Neuron (in vitro differentiated cells): ENCODE data around the gene FHIT.
"Not testable (repeated sequence)": the region's sequence is repeated elsewhere in the genome, so short reads cannot be mapped to it uniquely, and the experiment has no call there.

Source experiments
- H2AFZ ChIP-seq: one replicate; pipeline ENCODE4 v1.6.1; 2013; ENCODE audit warnings: low read depth, mild to moderate bottlenecking, inconsistent platforms, low read length, moderate library complexity
- H3K27me3 ChIP-seq: one replicate; pipeline ENCODE4 v1.6.1; 2013; ENCODE audit warnings: low read length; ENCODE audit not compliant: insufficient read depth
- H3K36me3 ChIP-seq: one replicate; pipeline ENCODE4 v1.6.1; 2013; ENCODE audit warnings: low read length; ENCODE audit not compliant: insufficient read depth
- H3K4me1 ChIP-seq: one replicate; pipeline ENCODE4 v1.6.1; 2013; ENCODE audit warnings: low read length; ENCODE audit not compliant: insufficient read depth
- H3K4me3 ChIP-seq: 2 replicates; pipeline ENCODE4 v1.5.1; 2013; ENCODE audit warnings: mild to moderate bottlenecking, low read length, moderate library complexity
- H3K9me3 ChIP-seq: one replicate; pipeline ENCODE4 v1.6.1; 2013; ENCODE audit warnings: low read length

The FHIT gene

GRCh38 chr3:60888952-60889351 lies 362.3 kb downstream of the FHIT start:
- H3K9me3 ChIP-seq, H2AFZ ChIP-seq, H3K4me3 ChIP-seq, H3K36me3 ChIP-seq, H3K27me3 ChIP-seq, H3K4me1 ChIP-seq: not testable (repeated sequence)

- Histone ChIP-seq H3K27me3 (no peaks in the 10 kb centered on the region), H3K4me3 (no peak overlapping the region), H3K36me3 (no peaks in the 10 kb centered on the region), H3K9me3 (no peaks in the 10 kb centered on the region), H3K4me1 (no peaks in the 10 kb centered on the region), H2AFZ (no peak overlapping the region)
Observed at GRCh38 chr3:60887574-60887973, 363.7 kb downstream of the FHIT start.

DNA sequence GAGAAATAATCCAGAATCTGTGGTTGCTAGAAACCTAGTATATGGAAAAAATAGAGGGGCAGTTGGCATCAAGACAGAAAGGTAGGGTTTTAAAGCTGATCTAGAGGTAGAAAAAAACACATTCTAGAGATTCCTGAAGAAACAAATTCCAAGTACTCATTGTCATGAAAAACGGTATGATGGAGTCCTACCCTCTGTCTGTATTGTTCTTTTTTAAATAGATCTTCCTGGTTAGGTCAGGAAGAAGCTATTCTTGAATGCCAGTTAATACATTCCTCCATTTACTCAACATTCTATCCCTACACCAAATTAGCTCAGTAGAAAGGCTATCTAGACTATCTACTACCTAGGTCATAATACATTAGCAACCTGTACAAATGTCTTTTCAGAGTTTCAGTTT lies 364.7 kb downstream of the FHIT start:
- Histone ChIP-seq H3K4me3 (no peak overlapping the region), H3K36me3 (no peaks in the 10 kb centered on the region), H3K4me1 (no peaks in the 10 kb centered on the region), H3K9me3 (no peaks in the 10 kb centered on the region), H2AFZ (no peak overlapping the region), H3K27me3 (no peaks in the 10 kb centered on the region)

DNA sequence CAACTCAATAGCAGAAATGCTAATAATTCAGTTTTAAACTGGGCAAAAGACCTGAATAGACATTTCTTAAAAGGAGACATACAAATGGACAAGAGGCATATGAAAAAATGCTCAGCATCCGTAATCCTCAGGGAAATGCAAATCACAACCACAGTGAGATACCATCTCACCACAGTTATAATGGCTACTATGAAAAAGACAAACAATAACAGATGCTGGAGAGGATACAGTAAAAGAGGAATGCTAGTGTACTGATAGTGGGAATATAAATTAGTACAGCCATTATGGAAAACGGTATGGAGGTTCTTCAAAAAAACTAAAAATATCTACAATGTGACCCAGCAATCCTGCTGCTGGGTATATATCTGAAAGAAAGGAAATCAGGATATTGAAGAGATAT lies 367.2 kb downstream of the FHIT start:
- Histone ChIP-seq H2AFZ (no peak overlapping the region), H3K9me3 (no peaks in the 10 kb centered on the region), H3K4me1 (no peaks in the 10 kb centered on the region), H3K36me3 (no peaks in the 10 kb centered on the region), H3K27me3 (no peaks in the 10 kb centered on the region), H3K4me3 (no peak overlapping the region)

GRCh38 chr3:60877188-60877587 lies 374.1 kb downstream of the FHIT start:
- Histone ChIP-seq H3K9me3 (no peaks in the 10 kb centered on the region), H3K4me3 (no peak overlapping the region), H3K36me3 (no peaks in the 10 kb centered on the region), H2AFZ (no peak overlapping the region), H3K27me3 (no peaks in the 10 kb centered on the region), H3K4me1 (peaks cover 5% of the 10 kb centered on the region)

GRCh38 chr3:60870396-60870795 lies 380.9 kb downstream of the FHIT start:
- Histone ChIP-seq H3K27me3 (no peaks in the 10 kb centered on the region), H3K36me3 (no peaks in the 10 kb centered on the region), H3K4me3 (no peak overlapping the region), H3K4me1 (peaks cover 5% of the 10 kb centered on the region), H2AFZ (no peak overlapping the region), H3K9me3 (no peaks in the 10 kb centered on the region)

DNA sequence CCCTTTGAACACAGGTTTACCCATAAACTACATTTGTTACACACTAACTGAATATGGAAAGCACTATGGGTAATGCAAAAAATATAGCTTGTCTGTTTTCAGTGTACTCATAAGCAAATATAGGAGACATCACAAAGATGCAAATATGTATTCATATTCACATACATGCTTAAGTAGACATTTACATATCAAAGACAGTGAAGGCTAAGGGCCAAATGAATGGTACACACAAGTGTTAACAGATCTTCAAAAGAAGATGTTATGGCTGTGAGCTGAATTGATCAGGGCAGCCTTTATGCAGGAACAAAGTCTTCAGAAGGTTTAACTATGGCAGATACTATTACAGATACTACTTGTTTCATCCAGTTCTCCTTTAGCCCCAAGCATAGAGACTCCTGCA lies 384.1 kb downstream of the FHIT start:
- Histone ChIP-seq H2AFZ (no peak overlapping the region), H3K4me3 (no peak overlapping the region), H3K9me3 (no peaks in the 10 kb centered on the region)

GRCh38 chr3:60856257-60857046 lies 394.8 kb downstream of the FHIT start:
- Histone ChIP-seq H3K9me3 (peaks cover 2% of the 10 kb centered on the region), H2AFZ (no peak overlapping the region), H3K4me1 (no peaks in the 10 kb centered on the region), H3K4me3 (no peak overlapping the region), H3K27me3 (no peaks in the 10 kb centered on the region), H3K36me3 (no peaks in the 10 kb centered on the region)

More for the DNA sequence above, 384.1 kb downstream of the FHIT start:
- no peaks in the 10 kb centered on the region for H3K27me3 ChIP-seq
- no peaks in the 10 kb centered on the region for H3K4me1 ChIP-seq
- no peaks in the 10 kb centered on the region for H3K36me3 ChIP-seq

- no peaks in the 10 kb centered on the region for H3K27me3 ChIP-seq
- H2AFZ ChIP-seq = no peak overlapping the region
- H3K4me1 ChIP-seq = no peaks in the 10 kb centered on the region
- H3K9me3 ChIP-seq = peaks cover 2% of the 10 kb centered on the region
- no peaks in the 10 kb centered on the region for H3K36me3 ChIP-seq
- no peak overlapping the region for H3K4me3 ChIP-seq
Observed at GRCh38 chr3:60855250-60855649, 396.0 kb downstream of the FHIT start.

- no peak overlapping the region for H2AFZ ChIP-seq
- H3K4me3 ChIP-seq = no peak overlapping the region
- no peaks in the 10 kb centered on the region for H3K4me1 ChIP-seq
- no peaks in the 10 kb centered on the region for H3K27me3 ChIP-seq
- H3K36me3 ChIP-seq = no peaks in the 10 kb centered on the region
- H3K9me3 ChIP-seq = peaks cover 2% of the 10 kb centered on the region
Observed at GRCh38 chr3:60854791-60855190, 396.5 kb downstream of the FHIT start.

DNA sequence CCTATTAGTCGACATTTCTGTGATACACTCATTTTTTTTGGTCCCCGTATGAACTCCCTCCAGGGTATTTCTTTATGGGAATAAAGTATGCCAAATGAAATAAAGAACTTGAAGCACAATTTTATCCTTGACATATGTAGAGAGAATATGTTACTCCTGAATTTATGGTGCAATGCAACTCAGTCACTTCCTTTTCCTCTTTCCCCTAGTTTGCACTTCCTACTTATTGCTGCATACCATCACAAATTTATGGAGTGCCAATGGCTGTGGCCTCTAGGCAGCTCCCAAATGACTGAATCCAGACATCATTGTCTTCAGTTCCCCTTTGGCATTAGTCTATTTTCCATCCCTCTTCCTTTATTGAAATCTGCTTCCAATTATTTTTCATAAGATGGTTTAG lies 403.5 kb downstream of the FHIT start:
- H3K4me1 ChIP-seq = no peaks in the 10 kb centered on the region
- no peaks in the 10 kb centered on the region for H3K36me3 ChIP-seq
- no peak overlapping the region for H3K4me3 ChIP-seq
- H3K9me3 ChIP-seq = peaks cover 2% of the 10 kb centered on the region
- H3K27me3 ChIP-seq = no peaks in the 10 kb centered on the region
- no peak overlapping the region for H2AFZ ChIP-seq

- Histone ChIP-seq H3K4me1 (no peaks in the 10 kb centered on the region), H2AFZ (no peak overlapping the region), H3K36me3 (no peaks in the 10 kb centered on the region), H3K27me3 (no peaks in the 10 kb centered on the region), H3K4me3 (no peak overlapping the region), H3K9me3 (no peaks in the 10 kb centered on the region)
Observed at GRCh38 chr3:60844256-60844655, 407.0 kb downstream of the FHIT start.

DNA sequence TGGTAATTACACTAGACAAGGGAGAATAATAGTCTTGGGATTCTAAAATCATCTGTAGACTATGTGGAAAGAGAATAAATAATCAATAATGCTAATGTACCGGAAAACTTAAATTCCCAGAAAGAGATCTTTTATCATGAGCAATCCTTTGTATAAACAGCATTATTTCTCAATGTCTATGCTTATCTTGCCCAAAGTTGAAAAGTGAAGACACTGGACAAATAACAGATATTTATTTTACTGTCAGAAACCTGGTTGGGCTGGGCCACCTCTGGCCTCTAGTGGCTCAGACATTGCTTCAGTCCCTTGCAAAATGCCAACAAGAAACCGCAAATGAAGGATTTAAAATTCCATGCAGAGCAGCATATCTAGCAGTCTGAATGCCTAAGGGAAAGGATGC lies 409.9 kb downstream of the FHIT start:
- H3K36me3 ChIP-seq = no peaks in the 10 kb centered on the region

DNA sequence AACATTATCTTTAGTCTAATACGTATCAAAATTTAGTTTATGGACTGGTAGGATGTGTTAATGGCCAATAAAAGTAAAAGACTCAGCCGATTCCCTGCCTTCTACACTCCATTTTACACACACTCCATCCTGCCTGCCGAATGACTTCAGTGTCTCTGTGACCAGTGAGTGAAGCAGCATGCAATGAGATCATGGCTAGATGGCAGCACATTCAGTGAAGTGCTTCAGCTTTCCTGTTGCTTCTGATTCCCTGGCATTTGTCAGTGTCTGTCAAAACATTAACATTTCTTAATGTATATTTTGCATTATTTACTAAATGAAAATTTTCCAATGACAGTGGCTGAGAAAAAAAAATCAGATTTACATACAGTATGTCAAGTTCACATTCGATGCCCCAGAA lies 412.0 kb downstream of the FHIT start:
- Histone ChIP-seq H2AFZ (no peak overlapping the region), H3K27me3 (no peaks in the 10 kb centered on the region)

More for the DNA sequence above, 409.9 kb downstream of the FHIT start:
- Histone ChIP-seq H3K27me3 (no peaks in the 10 kb centered on the region), H3K9me3 (no peaks in the 10 kb centered on the region), H2AFZ (no peak overlapping the region), H3K4me1 (no peaks in the 10 kb centered on the region), H3K4me3 (no peak overlapping the region)

More for the DNA sequence above, 412.0 kb downstream of the FHIT start:
- Histone ChIP-seq H3K36me3 (no peaks in the 10 kb centered on the region), H3K9me3 (no peaks in the 10 kb centered on the region), H3K4me3 (no peak overlapping the region), H3K4me1 (no peaks in the 10 kb centered on the region)
